ENCODE results near the gene MAPRE3.

DNA sequence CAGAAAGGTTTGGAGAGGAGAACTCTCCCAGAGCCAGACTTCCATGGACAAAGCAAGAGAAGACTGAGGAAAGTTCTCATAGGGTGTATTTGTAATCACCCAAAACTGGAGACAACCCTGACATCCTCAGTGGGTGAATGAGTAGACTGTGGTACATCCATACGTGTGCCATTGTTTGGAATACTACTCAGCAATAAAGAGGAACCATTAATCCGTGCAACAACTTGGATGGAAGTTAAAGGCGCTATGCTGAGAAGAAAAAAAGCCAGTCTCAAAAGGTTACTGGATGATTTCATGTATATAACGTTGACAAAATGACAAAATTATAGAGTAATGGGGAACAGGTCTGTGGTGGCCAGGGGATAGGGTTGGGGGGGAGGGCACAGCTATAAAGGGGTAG lies 38.2 kb downstream of the MAPRE3 start:
- TF ChIP-seq, protein P1, sequence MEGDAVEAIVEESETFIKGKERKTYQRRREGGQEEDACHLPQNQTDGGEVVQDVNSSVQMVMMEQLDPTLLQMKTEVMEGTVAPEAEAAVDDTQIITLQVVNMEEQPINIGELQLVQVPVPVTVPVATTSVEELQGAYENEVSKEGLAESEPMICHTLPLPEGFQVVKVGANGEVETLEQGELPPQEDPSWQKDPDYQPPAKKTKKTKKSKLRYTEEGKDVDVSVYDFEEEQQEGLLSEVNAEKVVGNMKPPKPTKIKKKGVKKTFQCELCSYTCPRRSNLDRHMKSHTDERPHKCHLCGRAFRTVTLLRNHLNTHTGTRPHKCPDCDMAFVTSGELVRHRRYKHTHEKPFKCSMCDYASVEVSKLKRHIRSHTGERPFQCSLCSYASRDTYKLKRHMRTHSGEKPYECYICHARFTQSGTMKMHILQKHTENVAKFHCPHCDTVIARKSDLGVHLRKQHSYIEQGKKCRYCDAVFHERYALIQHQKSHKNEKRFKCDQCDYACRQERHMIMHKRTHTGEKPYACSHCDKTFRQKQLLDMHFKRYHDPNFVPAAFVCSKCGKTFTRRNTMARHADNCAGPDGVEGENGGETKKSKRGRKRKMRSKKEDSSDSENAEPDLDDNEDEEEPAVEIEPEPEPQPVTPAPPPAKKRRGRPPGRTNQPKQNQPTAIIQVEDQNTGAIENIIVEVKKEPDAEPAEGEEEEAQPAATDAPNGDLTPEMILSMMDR (IDR thresholded peaks at IDR 0.05): no peak
- TF ChIP-seq POLR2A (IDR thresholded peaks at IDR 0.05): no peak

Data from right lobe of liver (tissue), 4 donors.